GM19238 (cell line): Measurements from ENCODE around the gene LMBR1.
"Not testable (repeated sequence)": the region's sequence is repeated elsewhere in the genome, so short reads cannot be mapped to it uniquely, and the experiment has no call there.

ENCODE experiments used
- DNase-seq: peaks from one replicate; pipeline ENCODE4 v3.0.0; 2011; ENCODE audit warnings: low spot score; ENCODE audit not compliant: insufficient read length

LMBR1 gene

GRCh38 chr7:156659203-156659602 is 233.8 kb downstream of the LMBR1 start:
- DNase-seq, result no peak

GRCh38 chr7:156657681-156658080 is 235.3 kb downstream of the LMBR1 start:
- DNase-seq, result no peak

GRCh38 chr7:156656598-156656997 is 236.4 kb downstream of the LMBR1 start:
- DNase-seq, result no peak

- DNase-seq, result no peak
Observed at GRCh38 chr7:156655983-156656382, 237.0 kb downstream of the LMBR1 start.

GRCh38 chr7:156655251-156655650 is 237.7 kb downstream of the LMBR1 start:
- no peak for DNase-seq

GRCh38 chr7:156654511-156655234 is 238.3 kb downstream of the LMBR1 start:
- no peak for DNase-seq

GRCh38 chr7:156652886-156653568 is 240.0 kb downstream of the LMBR1 start:
- DNase-seq, result no peak

- DNase-seq, result no peak
Observed at GRCh38 chr7:156651474-156651873, 241.5 kb downstream of the LMBR1 start.

- DNase-seq, result no peak
Observed at GRCh38 chr7:156650042-156650441, 242.9 kb downstream of the LMBR1 start.

GRCh38 chr7:156647330-156647729 is 245.7 kb downstream of the LMBR1 start:
- DNase-seq, result not testable (repeated sequence)

GRCh38 chr7:156642306-156643045 is 250.5 kb downstream of the LMBR1 start:
- no peak for DNase-seq

GRCh38 chr7:156640949-156641485 is 252.0 kb downstream of the LMBR1 start:
- peak; percentile 39 for DNase-seq

GRCh38 chr7:156640257-156640948 is 252.6 kb downstream of the LMBR1 start, which contains the start of gene RNF32:
Gene RNF32, plus strand, starts transcription at chr7:156640774. Its CDS starts 3,104 bp downstream, at chr7:156643878.
- peak; percentile 86 for DNase-seq

GRCh38 chr7:156639426-156640256 is 253.3 kb downstream of the LMBR1 start:
- DNase-seq, result no peak

- DNase-seq, result no peak
Observed at GRCh38 chr7:156638443-156639077, 254.4 kb downstream of the LMBR1 start.

GRCh38 chr7:156637093-156637492 is 255.9 kb downstream of the LMBR1 start:
- DNase-seq, result not testable (repeated sequence)

GRCh38 chr7:156635529-156636385 is 257.2 kb downstream of the LMBR1 start:
- DNase-seq, result no peak

- no peak for DNase-seq
Observed at GRCh38 chr7:156634117-156634516, 258.9 kb downstream of the LMBR1 start.

GRCh38 chr7:156629873-156630272 is 263.1 kb downstream of the LMBR1 start:
- no peak for DNase-seq
